ENCODE measurements around the gene GJA4. TPM values are rescaled to one million over a fixed set of nuclear protein-coding genes. Genes with fewer than 3 reads are reported as not detected.

The GJA4 gene
- total RNA-seq, 1 experiment from 2014 or later = not detected

GRCh38 chr1:34833711-34834110 lies 40.9 kb downstream of the GJA4 start:
- Histone ChIP-seq H3K9me3 (no peaks in the 10 kb centered on the region), H3K4me1 (no peaks in the 10 kb centered on the region), H3K4me3 (ENCODE audit: low read depth, low read length) (no peak overlapping the region), H3K36me3 (ENCODE audit: control insufficient read depth, insufficient read depth, low read length) (no peaks in the 10 kb centered on the region), H3K27me3 (replicated peaks; ENCODE audit: control insufficient read depth, insufficient read depth, low read length) (no peaks in the 10 kb centered on the region)
- ChIA-PET CTCF (interaction anchor here (0.7 kb wide), 1 partner anchor 12 kb away, joined by 3 read pairs; no protein-coding TSS in a partner anchor), POLR2A (interaction anchor here (0.6 kb wide), 1 partner anchor 8 kb away, joined by 4 read pairs; no protein-coding TSS in a partner anchor)
- intact Hi-C loops (cut with micrococcal nuclease; ENCODE audit: unreplicated experiment) = no loop called here
- Mint-ChIP-seq H3K27ac (ENCODE audit: unreplicated experiment) (no peak overlapping the region), H3K36me3 (ENCODE audit: insufficient read depth, unreplicated experiment) (no peaks in the 10 kb centered on the region), H3K4me3 (ENCODE audit: unreplicated experiment) (no peak overlapping the region), H3K4me1 (ENCODE audit: low read depth, unreplicated experiment) (no peaks in the 10 kb centered on the region), H3K9me3 (ENCODE audit: unreplicated experiment) (no peaks in the 10 kb centered on the region), H3K27me3 (ENCODE audit: insufficient read depth, unreplicated experiment) (no peaks in the 10 kb centered on the region)
- no TSS peak for BruUV-seq (replicated peaks)
- TF ChIP-seq CTCF (IDR thresholded peaks at IDR 0.05; ENCODE audit: insufficient read depth in 1 of 2, low read depth in 1 of 2, low read length in 1 of 2, severe bottlenecking in 1 of 2, unreplicated experiment in 1 of 2) = no peak
- no peak for DNase-seq

DNA sequence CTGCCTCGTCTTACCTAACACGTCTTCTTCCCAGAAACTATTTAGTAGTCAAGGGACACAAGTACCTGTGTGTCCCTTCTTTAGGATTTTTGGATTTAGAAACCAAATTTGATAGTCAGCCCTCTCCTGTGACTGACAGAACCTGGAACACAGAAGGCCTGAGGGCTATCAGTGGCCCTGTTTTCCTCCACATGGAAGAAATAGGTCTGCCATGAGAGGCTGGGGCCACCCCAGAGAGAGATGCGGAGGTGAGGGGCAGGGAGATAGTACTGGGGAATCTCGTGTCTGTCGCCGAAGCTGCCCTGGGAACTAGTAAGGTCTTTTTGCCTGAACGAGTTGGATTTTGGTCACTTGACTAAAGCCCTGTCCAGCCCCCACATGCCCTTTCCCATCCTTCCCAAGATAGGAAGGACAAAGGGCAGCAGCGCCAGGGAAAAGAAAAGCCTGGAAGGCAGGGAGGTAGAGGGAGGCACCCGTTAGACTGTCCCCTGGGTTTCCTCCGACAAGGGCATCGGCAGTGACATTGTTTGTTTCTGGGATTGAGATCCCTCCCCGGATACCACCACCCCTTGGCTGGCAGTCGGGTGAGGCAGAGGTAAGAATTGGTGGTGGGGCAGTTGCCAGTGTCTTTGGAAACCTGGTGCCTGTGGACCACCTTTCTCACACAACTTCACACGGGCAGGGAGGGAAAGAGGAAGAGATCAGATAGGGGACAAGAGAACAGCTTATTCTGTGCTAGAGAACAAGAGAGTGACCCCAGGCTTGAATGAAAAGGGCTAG lies 46.9 kb downstream of the GJA4 start:
- POLR2A ChIA-PET = no interaction called here
- Mint-ChIP-seq H3K9me3 (ENCODE audit: unreplicated experiment) (no peaks in the 10 kb centered on the region), H3K4me1 (ENCODE audit: low read depth, unreplicated experiment) (peaks cover 5% of the 10 kb centered on the region)

GRCh38 chr1:34840426-34840825 lies 47.6 kb downstream of the GJA4 start:
- Mint-ChIP-seq H3K27ac (ENCODE audit: unreplicated experiment) (no peak overlapping the region), H3K4me1 (ENCODE audit: low read depth, unreplicated experiment) (peaks cover 5% of the 10 kb centered on the region)
- H3K27me3 ChIP-seq (replicated peaks; ENCODE audit: control insufficient read depth, insufficient read depth, low read length) = no peaks in the 10 kb centered on the region

More for the DNA sequence above, 46.9 kb downstream of the GJA4 start:
- no peaks in the 10 kb centered on the region for H3K9me3 ChIP-seq
- BruUV-seq (replicated peaks) = no TSS peak
- Mint-ChIP-seq H3K27ac (ENCODE audit: unreplicated experiment) (no peak overlapping the region), H3K27me3 (ENCODE audit: insufficient read depth, unreplicated experiment) (no peaks in the 10 kb centered on the region), H3K4me3 (ENCODE audit: unreplicated experiment) (no peak overlapping the region), H3K36me3 (ENCODE audit: insufficient read depth, unreplicated experiment) (no peaks in the 10 kb centered on the region)
- H3K4me1 ChIP-seq = peaks cover 13% of the 10 kb centered on the region; the same call in 1 of the 2 replicates
- TF ChIP-seq CTCF (IDR thresholded peaks at IDR 0.05; ENCODE audit: insufficient read depth in 1 of 2, low read depth in 1 of 2, low read length in 1 of 2, severe bottlenecking in 1 of 2, unreplicated experiment in 1 of 2) = no peak
- intact Hi-C loops (cut with micrococcal nuclease; ENCODE audit: unreplicated experiment) = no loop called here
- no peak overlapping the region for H3K4me3 ChIP-seq (ENCODE audit: low read depth, low read length)
- no peaks in the 10 kb centered on the region for H3K27me3 ChIP-seq (replicated peaks; ENCODE audit: control insufficient read depth, insufficient read depth, low read length)
- H3K36me3 ChIP-seq (ENCODE audit: control insufficient read depth, insufficient read depth, low read length) = no peaks in the 10 kb centered on the region
- DNase-seq = no peak
- CTCF ChIA-PET = no interaction called here

More at GRCh38 chr1:34840426-34840825, 47.6 kb downstream of the GJA4 start:
- no peak for TF ChIP-seq CTCF (IDR thresholded peaks at IDR 0.05; ENCODE audit: insufficient read depth in 1 of 2, low read depth in 1 of 2, low read length in 1 of 2, severe bottlenecking in 1 of 2, unreplicated experiment in 1 of 2)
- Mint-ChIP-seq H3K9me3 (ENCODE audit: unreplicated experiment) (no peaks in the 10 kb centered on the region), H3K4me3 (ENCODE audit: unreplicated experiment) (no peak overlapping the region), H3K36me3 (ENCODE audit: insufficient read depth, unreplicated experiment) (no peaks in the 10 kb centered on the region), H3K27me3 (ENCODE audit: insufficient read depth, unreplicated experiment) (no peaks in the 10 kb centered on the region)
- POLR2A ChIA-PET = no interaction called here
- no TSS peak for BruUV-seq (replicated peaks)
- H3K4me1 ChIP-seq = peaks cover 16% of the 10 kb centered on the region; the same call in 1 of the 2 replicates
- intact Hi-C loops (cut with micrococcal nuclease; ENCODE audit: unreplicated experiment) = no loop called here
- H3K36me3 ChIP-seq (ENCODE audit: control insufficient read depth, insufficient read depth, low read length) = no peaks in the 10 kb centered on the region
- CTCF ChIA-PET = no interaction called here
- no peaks in the 10 kb centered on the region for H3K9me3 ChIP-seq
- no peak overlapping the region for H3K4me3 ChIP-seq (ENCODE audit: low read depth, low read length)
- DNase-seq = no peak

Measured in Caco-2 (cell line).